Fibroblast of lung (primary cell): ENCODE data around the gene TGFBR3.

Experiments
- CTCF ChIP-seq, 2 donors: IDR thresholded peaks in 1 of 2; conservative IDR thresholded peaks in 1 of 2; 1 replicate in 1 of 2; 2 replicates in 1 of 2; pipeline ENCODE4 v1.5.1; 2011 to 2012; ENCODE audit warnings: low read length in 2 of 2, control low read depth in 1 of 2, inconsistent platforms in 1 of 2, low read depth in 1 of 2, mild to moderate bottlenecking in 1 of 2
- EZH2 ChIP-seq: IDR thresholded peaks from 2 replicates; pipeline ENCODE4 v1.5.1; 2012; ENCODE audit warnings: low read length, control low read depth, mild to moderate bottlenecking; ENCODE audit errors: missing control alignments

- TF ChIP-seq CTCF (conservative IDR thresholded peaks at IDR 0.05 in 1 of 2, IDR thresholded peaks at IDR 0.05 in 1 of 2; ENCODE audit: low read depth in 1 of 2, low read length in 2 of 2): no peak
- TF ChIP-seq EZH2: no peak
Observed at GRCh38 chr1:91769742-91770141, 116.2 kb downstream of the TGFBR3 start.
